HG03108 (cell line): ENCODE results near the gene SMARCD3.

ENCODE experiments used
- ATAC-seq: cut with Tn5 transposase; IDR thresholded peaks from one replicate; pipeline ENCODE4 v1.9.1; 2021; ENCODE audit warnings: moderate library complexity; ENCODE audit not compliant: unreplicated experiment

The SMARCD3 gene

DNA sequence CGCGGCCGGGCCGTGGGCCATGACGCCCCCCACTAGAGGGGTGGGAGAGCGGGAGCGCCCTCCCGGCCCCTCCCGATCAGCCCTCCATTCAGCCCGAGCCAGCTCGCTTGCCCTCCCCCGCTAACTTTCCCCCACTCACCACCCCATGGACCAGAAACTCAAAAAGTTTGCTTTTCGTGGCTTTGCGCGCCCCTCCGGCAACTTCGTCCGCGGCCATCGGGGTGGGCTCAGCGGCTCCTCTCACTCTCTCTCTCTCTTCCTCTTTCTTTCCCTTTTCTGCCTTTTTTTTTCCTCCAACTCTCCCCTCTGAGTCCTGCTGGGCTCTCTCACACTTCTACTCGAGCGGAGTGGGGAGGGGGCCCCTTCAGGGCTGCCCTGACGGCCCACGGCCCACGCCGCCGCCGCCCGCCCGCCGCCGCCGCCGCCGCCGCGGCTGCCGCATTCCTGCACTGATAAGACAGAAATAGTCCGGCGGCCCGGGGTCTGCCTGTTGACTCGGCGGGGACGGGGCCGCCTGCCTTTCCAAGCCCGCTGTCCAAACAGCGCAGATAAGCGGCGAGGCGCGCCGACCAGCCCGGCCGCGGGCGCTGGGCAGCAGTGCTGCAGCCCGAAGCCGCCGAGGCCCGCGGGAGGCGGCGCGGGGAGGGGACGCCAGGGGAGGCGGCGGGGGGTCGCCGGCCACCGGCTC, at the start of gene SMARCD3:
TSS of gene SMARCD3 (minus strand) at position 349 of the 688 bp plus-strand sequence. CDS start at position 217, 132 bp downstream.
- ATAC-seq, result no peak

DNA sequence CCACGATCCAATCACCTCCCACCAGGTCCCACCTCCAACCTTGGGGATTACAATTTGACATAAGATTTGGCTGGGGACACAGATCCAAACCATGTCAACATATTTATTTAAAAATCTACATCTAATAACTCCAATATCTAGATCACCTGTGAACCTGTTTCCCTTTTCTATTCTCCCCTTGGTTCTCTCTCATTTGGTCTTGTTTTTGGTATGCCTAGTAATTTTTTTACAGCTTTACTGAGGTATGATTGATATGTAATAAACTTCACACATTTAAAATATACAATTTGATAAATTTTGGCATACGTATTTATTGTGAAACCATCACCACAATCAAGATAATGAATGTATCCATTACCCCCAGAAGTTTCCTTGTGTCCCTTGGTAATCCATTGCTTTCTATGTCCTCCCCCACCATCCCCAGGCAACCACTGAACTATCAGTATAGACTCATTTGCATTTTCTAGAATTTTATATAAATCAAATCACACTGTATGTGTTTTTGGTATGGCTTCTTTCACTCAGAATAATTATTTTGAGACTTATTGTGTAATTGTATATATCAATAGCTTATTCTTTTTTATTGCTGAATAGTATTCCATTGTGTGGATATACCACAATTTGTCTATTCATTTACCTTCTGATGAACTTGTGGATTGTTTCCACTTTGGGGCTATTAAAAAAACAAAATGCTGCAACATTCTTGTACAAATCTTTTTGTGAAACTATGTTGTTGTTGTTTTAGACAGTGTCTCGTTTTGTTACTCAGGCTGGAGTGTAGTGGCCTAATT, 47.9 kb upstream of the SMARCD3 start:
- no peak for ATAC-seq

DNA sequence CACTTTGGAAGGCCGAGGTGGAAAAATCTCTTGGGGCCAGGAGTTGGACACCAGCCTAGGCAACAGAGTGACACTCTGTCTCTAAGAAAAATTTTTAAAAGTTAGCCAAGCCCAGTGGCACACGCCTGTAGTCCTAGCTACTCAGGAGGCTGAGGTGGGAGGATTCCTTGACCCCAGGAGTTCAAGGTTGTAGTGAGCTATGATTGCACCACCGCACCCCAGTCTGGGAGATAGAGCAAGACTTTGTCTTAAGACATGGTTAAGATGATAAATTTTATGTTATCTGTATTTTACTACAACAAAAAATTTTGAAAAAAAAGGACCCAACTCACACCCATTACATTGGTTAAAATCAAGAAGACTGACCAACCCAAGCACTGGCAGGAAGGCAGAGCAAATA, 44.4 kb upstream of the SMARCD3 start:
- no peak for ATAC-seq

- ATAC-seq, result no peak
Measured at GRCh38 chr7:151291206-151291605, 42.7 kb upstream of the SMARCD3 start.

DNA sequence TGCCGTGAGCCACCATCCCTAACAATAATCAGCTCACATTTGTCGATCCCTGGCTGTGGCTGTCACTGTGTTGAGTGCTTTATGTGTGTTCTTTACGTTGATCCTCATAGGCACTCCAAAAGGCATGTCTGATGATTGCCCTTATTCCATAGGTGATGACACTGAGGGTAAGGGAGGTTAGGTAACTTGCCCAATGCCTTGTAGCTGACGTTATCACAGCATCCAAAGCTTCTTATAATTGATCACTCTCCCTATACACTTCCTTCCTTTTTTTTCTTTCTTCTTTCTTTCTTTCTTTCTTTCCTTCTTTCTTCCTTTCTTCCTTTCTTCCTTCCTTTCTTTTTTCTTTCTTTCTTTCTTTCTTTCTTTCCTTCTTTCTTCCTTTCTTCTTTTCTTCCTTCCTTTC, 41.9 kb upstream of the SMARCD3 start:
- no peak for ATAC-seq

DNA sequence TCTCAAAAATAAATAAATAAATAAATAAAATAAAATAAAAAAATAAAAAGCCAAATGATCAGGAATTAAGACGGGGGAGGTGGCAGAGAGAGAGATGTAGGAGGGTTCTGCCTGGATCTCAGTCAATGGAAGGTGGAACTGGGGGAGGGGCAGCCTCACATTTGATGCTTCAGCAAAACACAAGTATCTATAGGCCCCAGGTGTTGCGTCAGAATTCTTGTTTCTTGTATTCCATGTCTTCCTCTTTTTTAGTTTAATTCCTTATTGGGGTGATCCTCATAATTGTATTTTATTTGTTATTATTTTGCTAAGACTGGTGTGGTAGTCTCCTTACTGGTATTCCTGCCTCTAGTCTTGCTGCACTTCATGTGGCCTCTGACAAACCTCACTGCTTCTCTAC, 41.4 kb upstream of the SMARCD3 start:
- ATAC-seq, result no peak

GRCh38 chr7:151286148-151286547, 37.7 kb upstream of the SMARCD3 start:
- ATAC-seq, result no peak

GRCh38 chr7:151283302-151283701, 34.8 kb upstream of the SMARCD3 start:
- ATAC-seq, result no peak

DNA sequence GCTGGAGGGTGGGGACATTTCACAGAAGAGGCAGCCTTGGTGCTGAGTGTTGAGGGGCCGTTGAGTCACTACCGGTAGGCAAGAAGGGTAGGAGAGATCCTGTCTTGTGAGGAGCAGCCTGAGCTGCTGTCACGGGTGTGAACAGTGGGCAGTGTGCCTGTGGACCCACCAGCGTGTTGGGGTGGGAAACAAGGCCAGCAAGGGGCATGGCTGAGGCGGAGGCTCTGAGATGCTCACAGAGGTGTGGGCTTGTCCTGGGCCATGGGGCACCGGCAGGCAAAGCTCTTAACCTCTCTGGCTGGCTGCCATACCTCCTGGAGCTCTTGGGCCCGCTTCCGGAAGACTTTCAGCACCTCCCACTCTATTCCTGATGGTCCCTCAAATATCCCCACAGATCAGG, 33.6 kb upstream of the SMARCD3 start:
- no peak for ATAC-seq

GRCh38 chr7:151281686-151282085, 33.2 kb upstream of the SMARCD3 start:
- ATAC-seq, result no peak

DNA sequence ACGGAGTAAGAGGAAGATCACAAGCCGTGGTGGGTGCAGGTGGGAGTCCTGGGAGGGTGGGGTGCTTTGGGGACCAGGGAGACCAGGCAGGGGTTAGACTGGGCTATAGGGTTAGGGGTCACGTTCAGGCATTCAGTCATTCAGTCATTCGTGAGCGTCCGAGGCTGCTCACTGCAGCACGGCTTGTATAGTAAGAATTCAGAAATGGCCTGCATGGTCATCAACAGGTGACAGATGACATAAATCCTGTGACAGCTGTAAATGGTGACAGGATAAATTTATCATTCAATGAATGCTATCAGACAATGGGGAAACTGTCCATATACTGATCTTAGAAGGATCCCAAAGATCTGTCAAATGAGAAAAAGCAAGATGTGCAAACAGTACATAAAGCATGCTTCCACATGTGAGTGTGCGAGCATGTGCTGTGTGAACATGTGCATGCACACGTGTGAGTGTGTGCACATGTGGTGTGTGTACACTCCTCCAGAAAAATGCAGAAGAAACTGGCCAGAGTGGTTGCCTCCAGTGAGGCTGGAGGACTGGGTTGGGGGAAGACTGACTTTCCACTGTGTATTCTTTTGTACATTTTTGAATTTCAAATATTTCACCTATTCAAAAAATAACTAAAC, 32.0 kb upstream of the SMARCD3 start:
- ATAC-seq, result no peak

- ATAC-seq, result no peak
Measured at GRCh38 chr7:151279868-151280267, 31.4 kb upstream of the SMARCD3 start.

GRCh38 chr7:151278949-151279348, 30.5 kb upstream of the SMARCD3 start:
- ATAC-seq, result no peak

- ATAC-seq, result no peak
Measured at GRCh38 chr7:151277631-151278030, 29.1 kb upstream of the SMARCD3 start.

GRCh38 chr7:151276666-151277590, 28.4 kb upstream of the SMARCD3 start:
- ATAC-seq, result no peak

- ATAC-seq, result no peak
Measured at GRCh38 chr7:151275813-151276577, 27.5 kb upstream of the SMARCD3 start.

DNA sequence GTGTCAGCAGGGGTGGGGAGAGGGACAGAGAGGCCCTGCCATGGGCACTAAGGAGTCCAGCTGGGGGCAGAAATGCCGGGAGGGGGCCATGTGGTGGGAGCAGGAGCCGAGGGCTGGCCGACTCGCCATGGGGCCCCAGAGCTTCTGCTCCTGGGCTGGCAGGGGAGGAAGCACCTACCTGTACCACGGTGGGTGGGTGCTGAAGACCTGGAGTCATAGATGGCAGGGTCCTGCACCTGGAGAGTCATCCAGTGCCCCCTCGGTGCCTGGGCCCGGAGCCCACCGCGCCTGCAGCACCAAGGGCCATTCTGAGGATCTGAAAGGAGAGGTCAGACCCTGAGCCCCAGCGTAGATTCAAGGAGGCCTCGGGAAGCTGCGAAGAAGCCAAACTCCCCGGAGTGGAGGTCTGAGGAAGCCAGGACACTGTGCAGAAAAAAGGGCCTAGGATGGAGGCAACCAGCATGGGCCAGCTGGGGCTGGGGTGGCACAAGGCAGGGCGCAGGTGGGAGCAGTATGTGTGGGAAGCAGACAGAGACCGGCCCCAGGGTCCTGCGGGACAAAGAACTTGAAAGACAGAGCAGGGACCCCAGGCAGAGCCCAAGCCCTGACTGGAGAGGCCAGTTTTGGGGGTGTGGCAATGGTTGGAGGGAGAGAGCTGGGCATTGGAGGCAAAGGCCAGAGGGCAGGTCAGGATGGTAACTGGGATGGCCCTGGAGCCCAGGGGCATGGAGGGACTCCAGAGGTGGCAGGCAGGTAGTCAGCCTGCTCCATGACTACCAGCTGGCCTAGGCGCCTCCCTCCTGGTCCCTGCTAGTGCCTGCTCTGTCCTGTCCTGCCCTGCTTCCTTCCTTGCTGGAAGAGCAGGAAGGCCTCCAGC, 26.7 kb upstream of the SMARCD3 start:
- ATAC-seq, result no peak

DNA sequence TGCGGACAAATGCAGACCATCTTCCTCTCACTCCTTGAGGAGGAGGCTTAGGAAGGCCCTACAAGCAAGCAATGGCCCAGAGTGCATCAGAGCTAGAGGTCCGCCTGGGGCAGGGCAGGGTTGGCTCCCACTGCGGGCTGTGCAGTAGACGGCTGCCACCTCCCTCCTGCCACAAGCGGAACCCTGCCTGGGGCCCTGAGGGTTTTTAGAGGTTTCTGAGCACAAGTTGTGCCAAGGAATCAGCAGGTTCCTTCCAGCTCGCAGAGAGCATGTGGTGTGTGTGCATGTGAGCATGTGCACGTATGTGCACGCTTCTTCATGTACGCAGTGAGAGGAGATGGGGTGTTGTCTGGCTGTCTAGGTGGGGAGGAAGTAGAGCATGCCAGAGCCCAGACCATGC, 25.9 kb upstream of the SMARCD3 start:
- no peak for ATAC-seq
